Subcutaneous adipose tissue (tissue), 4 donors: ENCODE measurements around the gene IFFO2. TPM values are rescaled to one million over a fixed set of nuclear protein-coding genes. Genes with fewer than 3 reads are reported as not detected.

Experiments
- CTCF ChIP-seq: fragments of 450-650 bp; IDR thresholded peaks from one replicate; pipeline ENCODE4 v1.5.1; 2016; ENCODE audit warnings: low read depth, mild to moderate bottlenecking, control low read depth, antibody characterized with exemption, moderate library complexity
- total RNA-seq, 4 donors: library from RNA; depleted of rRNA; stranded (reverse); fragments of >200 nt; gene quantifications; one replicate each; pipeline ENCODE4 v1.1.0, GENCODE V29; 2016

Gene IFFO2
- total RNA-seq, 4 donors from 2014 or later = 2.0 to 12.8 (median 4.8) TPM

- no peak for TF ChIP-seq CTCF
Measured at GRCh38 chr1:18962855-18963737, 6.6 kb upstream of the IFFO2 start.

- no peak for TF ChIP-seq CTCF
Measured at GRCh38 chr1:18962121-18962721, 5.7 kb upstream of the IFFO2 start.

- no peak for TF ChIP-seq CTCF
Measured at GRCh38 chr1:18960821-18961220, 4.3 kb upstream of the IFFO2 start.

- no peak for TF ChIP-seq CTCF
Measured at GRCh38 chr1:18960409-18960808, 3.9 kb upstream of the IFFO2 start.

- no peak for TF ChIP-seq CTCF
Measured at GRCh38 chr1:18959591-18959990, 3.1 kb upstream of the IFFO2 start.

GRCh38 chr1:18957532-18958300 lies 1.2 kb upstream of the IFFO2 start:
- no peak for TF ChIP-seq CTCF

GRCh38 chr1:18957136-18957521 lies 653 bp upstream of the IFFO2 start:
- no peak for TF ChIP-seq CTCF
